Stomach (tissue), 4 donors: ENCODE data around the gene SBF2.

Experiments
- CTCF ChIP-seq, 7 experiments: fragments of 450-650 bp in 4 of 7; fragments of 200-600 bp in 3 of 7; sonication (generic) in 3 of 7; IDR thresholded peaks; one replicate each; pipeline ENCODE4 v1.5.1; 2016 to 2019; ENCODE audit warnings: antibody characterized with exemption in 7 of 7, control low read depth in 2 of 7, mild to moderate bottlenecking in 1 of 7
- EP300 ChIP-seq: sonication (generic); formaldehyde crosslinking; IDR thresholded peaks from one replicate; pipeline ENCODE4 v1.6.1; 2017; ENCODE audit warnings: antibody characterized with exemption
- POLR2A ChIP-seq, 4 donors: fragments of 450-650 bp; IDR thresholded peaks; one replicate each; pipeline ENCODE4 v1.6.1; 2016; ENCODE audit warnings: antibody characterized with exemption in 4 of 4, control low read depth in 2 of 4, mild to moderate bottlenecking in 1 of 4, moderate library complexity in 1 of 4

DNA sequence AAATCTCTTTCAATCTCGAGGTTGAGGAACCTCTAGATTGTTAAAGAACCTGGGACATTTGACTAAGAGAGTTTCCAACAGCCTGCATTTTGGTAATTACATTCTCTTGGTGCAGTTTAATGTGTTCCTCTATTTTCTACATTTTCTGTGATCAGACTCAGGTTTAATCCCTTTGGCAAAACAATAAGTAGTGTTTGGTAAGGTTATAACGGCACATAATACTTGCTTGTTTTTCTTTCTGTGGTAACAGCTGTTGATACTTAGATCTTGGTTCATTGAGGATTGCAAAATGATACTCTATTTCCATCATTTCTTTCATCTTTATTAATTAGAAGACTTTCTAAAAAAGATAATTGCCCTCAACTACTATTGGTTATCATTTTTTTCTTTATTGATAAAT lies 271.3 kb downstream of the SBF2 start:
- no peak for TF ChIP-seq POLR2A (IDR thresholded peaks at IDR 0.05)
- no peak for TF ChIP-seq CTCF (IDR thresholded peaks at IDR 0.05)
- TF ChIP-seq EP300 = no peak
